GM06990 (cell line): Measurements from ENCODE around the gene CNPPD1.
A peak's percentile ranks its signal among the peaks of the same experiment; 100 is the strongest.

Experiments used
- DNase-seq: peaks from one replicate; pipeline ENCODE4 v3.0.0-alpha.2; 2011; ENCODE audit not compliant: insufficient read length; ENCODE audit errors: extremely low read depth
- H3K27me3 ChIP-seq: replicated peaks from 2 replicates; pipeline ENCODE4 v1.6.0; 2011; ENCODE audit warnings: low read length; ENCODE audit not compliant: control insufficient read depth, insufficient read depth
- H3K36me3 ChIP-seq: 2 replicates; pipeline ENCODE4 v1.5.1; 2011; ENCODE audit warnings: low read length; ENCODE audit not compliant: control insufficient read depth, insufficient read depth
- H3K4me3 ChIP-seq: replicated peaks from 2 replicates; pipeline ENCODE4 v1.5.1; 2011; ENCODE audit warnings: low read depth, mild to moderate bottlenecking, control low read depth, low read length
- CTCF ChIP-seq: IDR thresholded peaks from 2 replicates; pipeline ENCODE4 v1.5.1; 2011; ENCODE audit warnings: low read length, control low read depth, mild to moderate bottlenecking, inconsistent platforms; ENCODE audit not compliant: insufficient read depth, poor library complexity, severe bottlenecking

CNPPD1 gene

GRCh38 chr2:219172231-219173154 lies 4.2 kb downstream of the CNPPD1 start:
- no peak for DNase-seq
- Histone ChIP-seq H3K27me3 (no peaks in the 10 kb centered on the region), H3K36me3 (peaks cover 28% of the 10 kb centered on the region), H3K4me3 (no peak overlapping the region)
- TF ChIP-seq CTCF = no peak

- H3K27me3 ChIP-seq = no peaks in the 10 kb centered on the region
- DNase-seq = no peak
- H3K36me3 ChIP-seq = peaks cover 28% of the 10 kb centered on the region
- H3K4me3 ChIP-seq = no peak overlapping the region
- peak; percentile 77 for TF ChIP-seq CTCF
Measured at GRCh38 chr2:219171231-219171651, 5.5 kb downstream of the CNPPD1 start.

- H3K36me3 ChIP-seq = peaks cover 28% of the 10 kb centered on the region
- no peak for TF ChIP-seq CTCF
- no peak for DNase-seq
- no peaks in the 10 kb centered on the region for H3K27me3 ChIP-seq
- no peak within 1 kb of the TSS for H3K4me3 ChIP-seq
Measured at GRCh38 chr2:219169930-219170654, 6.6 kb downstream of the CNPPD1 start, which contains the start of gene SLC23A3. SLC23A3 (minus strand) TSS chr2:219170029; CDS start chr2:219169984, 45 bp downstream.

- no peaks in the 10 kb centered on the region for H3K27me3 ChIP-seq
- H3K4me3 ChIP-seq = no peak overlapping the region
- peaks cover 22% of the 10 kb centered on the region for H3K36me3 ChIP-seq
- no peak for DNase-seq
- TF ChIP-seq CTCF = no peak
Measured at GRCh38 chr2:219168932-219169331, 7.8 kb downstream of the CNPPD1 start.

- no peak overlapping the region for H3K4me3 ChIP-seq
- H3K27me3 ChIP-seq = no peaks in the 10 kb centered on the region
- no peak for DNase-seq
- no peak for TF ChIP-seq CTCF
- H3K36me3 ChIP-seq = peaks cover 18% of the 10 kb centered on the region
Measured at GRCh38 chr2:219168526-219168925, 8.2 kb downstream of the CNPPD1 start.
